Trophoblast cell (in vitro differentiated cells and primary cell): ENCODE data around the gene AZU1.

ENCODE experiments used
- DNase-seq, 2 donors: peaks; one replicate each; pipeline ENCODE4 v3.0.0-alpha.2; 2016
- H2AFZ ChIP-seq: 2 replicates; pipeline ENCODE4 v1.6.1; 2013; ENCODE audit warnings: low read length, moderate library complexity, mild to moderate bottlenecking; ENCODE audit not compliant: insufficient read depth, poor library complexity
- H2AK5ac ChIP-seq: 2 replicates; pipeline ENCODE4 v1.6.1; 2013; ENCODE audit warnings: mild to moderate bottlenecking, low read length
- H2BK120ac ChIP-seq: 2 replicates; pipeline ENCODE4 v1.6.1; 2013; ENCODE audit warnings: low read length, mild to moderate bottlenecking, moderate library complexity; ENCODE audit not compliant: insufficient read depth, poor library complexity
- H2BK12ac ChIP-seq: 2 replicates; pipeline ENCODE4 v1.6.1; 2013; ENCODE audit warnings: mild to moderate bottlenecking, low read length, moderate library complexity
- H2BK5ac ChIP-seq: 2 replicates; pipeline ENCODE4 v1.6.1; 2013; ENCODE audit warnings: low read length, low read depth, moderate library complexity, mild to moderate bottlenecking; ENCODE audit not compliant: poor library complexity
- H3K14ac ChIP-seq: 2 replicates; pipeline ENCODE4 v1.6.1; 2013; ENCODE audit warnings: mild to moderate bottlenecking, low read length
- H3K18ac ChIP-seq: 2 replicates; pipeline ENCODE4 v1.6.1; 2013; ENCODE audit warnings: mild to moderate bottlenecking, low read length
- H3K23ac ChIP-seq: 2 replicates; pipeline ENCODE4 v1.6.1; 2013; ENCODE audit warnings: low read length
- H3K27ac ChIP-seq: 2 replicates; pipeline ENCODE4 v1.5.1; 2013; ENCODE audit warnings: low read depth, mild to moderate bottlenecking, inconsistent platforms, low read length, moderate library complexity
- H3K27me3 ChIP-seq: 2 replicates; pipeline ENCODE4 v1.6.1; 2013; ENCODE audit warnings: inconsistent platforms, mild to moderate bottlenecking, low read length, moderate library complexity; ENCODE audit not compliant: insufficient read depth
- H3K36me3 ChIP-seq, 2 experiments: 1 replicate in 1 of 2; 2 replicates in 1 of 2; pipeline ENCODE4 v1.6.1; 2013; ENCODE audit warnings: low read length in 2 of 2, mild to moderate bottlenecking in 2 of 2, moderate library complexity in 1 of 2; ENCODE audit not compliant: insufficient read depth in 2 of 2, control insufficient read depth in 1 of 2
- H3K4ac ChIP-seq: 2 replicates; pipeline ENCODE4 v1.6.1; 2013; ENCODE audit warnings: low read depth, mild to moderate bottlenecking, low read length, moderate library complexity
- H3K4me1 ChIP-seq, 2 experiments: 1 replicate in 1 of 2; 2 replicates in 1 of 2; pipeline ENCODE4 v1.6.1; 2013; ENCODE audit warnings: low read length in 2 of 2, mild to moderate bottlenecking in 2 of 2, moderate library complexity in 1 of 2; ENCODE audit not compliant: insufficient read depth in 2 of 2, control insufficient read depth in 1 of 2
- H3K4me2 ChIP-seq: 2 replicates; pipeline ENCODE4 v1.6.1; 2013; ENCODE audit warnings: inconsistent platforms, mild to moderate bottlenecking, low read length, moderate library complexity
- H3K4me3 ChIP-seq: 2 replicates; pipeline ENCODE4 v1.5.1; 2013; ENCODE audit warnings: mild to moderate bottlenecking, low read depth, low read length, inconsistent platforms
- H3K79me1 ChIP-seq: one replicate; pipeline ENCODE4 v1.6.1; 2013; ENCODE audit warnings: low read length
- H3K79me2 ChIP-seq: 2 replicates; pipeline ENCODE4 v1.6.1; 2013; ENCODE audit warnings: low read length, mild to moderate bottlenecking; ENCODE audit not compliant: control insufficient read depth, insufficient read depth, poor library complexity
- H3K9ac ChIP-seq: 2 replicates; pipeline ENCODE4 v1.6.1; 2013; ENCODE audit warnings: mild to moderate bottlenecking, low read length
- H3K9me3 ChIP-seq: 2 replicates; pipeline ENCODE4 v1.6.1; 2013; ENCODE audit warnings: low read depth, mild to moderate bottlenecking, control low read depth, inconsistent platforms, low read length; ENCODE audit not compliant: insufficient read depth
- H4K12ac ChIP-seq: 2 replicates; pipeline ENCODE4 v1.6.1; 2013; ENCODE audit warnings: low read depth, mild to moderate bottlenecking, low read length, moderate library complexity
- H4K8ac ChIP-seq: 2 replicates; pipeline ENCODE4 v1.6.1; 2013; ENCODE audit warnings: low read depth, mild to moderate bottlenecking, low read length, moderate library complexity
- H4K91ac ChIP-seq: one replicate; pipeline ENCODE4 v1.6.1; 2013; ENCODE audit warnings: low read depth, mild to moderate bottlenecking, low read length, moderate library complexity
- WGBS: extraction: QIAGEN DNeasy Blood & Tissue Kit; methylation state at CpG from one replicate; pipeline ENCODE4 v1.1.7; 2013; ENCODE audit warnings: missing lambda C conversion rate; ENCODE audit not compliant: insufficient read length, insufficient coverage; ENCODE audit errors: extremely low coverage; 5-methylcytosine and 5-hydroxymethylcytosine counted together

AZU1 gene

DNA sequence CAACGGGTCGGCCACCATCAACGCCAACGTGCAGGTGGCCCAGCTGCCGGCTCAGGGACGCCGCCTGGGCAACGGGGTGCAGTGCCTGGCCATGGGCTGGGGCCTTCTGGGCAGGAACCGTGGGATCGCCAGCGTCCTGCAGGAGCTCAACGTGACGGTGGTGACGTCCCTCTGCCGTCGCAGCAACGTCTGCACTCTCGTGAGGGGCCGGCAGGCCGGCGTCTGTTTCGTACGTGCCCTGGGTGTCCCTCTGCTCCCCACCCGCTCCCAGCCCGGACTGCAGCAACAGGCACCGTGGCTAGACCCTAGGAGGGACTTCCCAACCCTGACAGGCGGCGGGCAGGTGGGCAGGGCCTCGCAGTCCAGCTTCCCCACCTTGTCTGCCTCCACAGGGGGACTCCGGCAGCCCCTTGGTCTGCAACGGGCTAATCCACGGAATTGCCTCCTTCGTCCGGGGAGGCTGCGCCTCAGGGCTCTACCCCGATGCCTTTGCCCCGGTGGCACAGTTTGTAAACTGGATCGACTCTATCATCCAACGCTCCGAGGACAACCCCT lies 28.0 kb downstream of the AZU1 start:
- no CpG with 5 or more reads among the region's 40 CpGs for WGBS
- DNase-seq = no peak

DNA sequence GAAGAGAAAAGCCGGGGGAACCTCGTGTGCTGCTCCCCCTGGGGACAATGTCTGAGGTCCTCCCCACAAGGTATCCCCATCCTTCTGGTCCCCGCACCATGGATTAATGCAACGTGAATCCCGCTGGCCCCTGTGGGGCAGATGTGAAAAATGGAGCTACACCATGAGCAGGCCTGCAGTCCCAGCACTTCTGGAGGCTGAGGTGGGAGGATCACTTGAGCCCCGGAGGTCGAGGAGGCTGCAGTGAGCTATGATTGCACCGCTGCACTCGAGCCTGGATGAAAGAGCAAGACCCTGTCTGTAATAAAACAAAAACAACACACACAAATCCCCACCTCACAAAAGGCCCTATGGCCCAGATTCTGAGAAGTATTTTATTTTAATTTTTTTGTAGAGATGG lies 30.6 kb downstream of the AZU1 start:
- Histone ChIP-seq H2BK5ac (no peak overlapping the region), H3K4me3 (no peak overlapping the region), H3K9me3 (peaks cover 16% of the 10 kb centered on the region), H3K36me3 (no peaks in the 10 kb centered on the region), H4K12ac (no peak overlapping the region), H3K9ac (no peak overlapping the region), H4K91ac (no peak overlapping the region), H3K4me2 (no peak overlapping the region), H2BK120ac (no peak overlapping the region), H2AFZ (no peak overlapping the region), H3K18ac (no peak overlapping the region), H3K79me1 (no peaks in the 10 kb centered on the region), H2BK12ac (no peak overlapping the region), H3K27ac (no peak overlapping the region), H3K23ac (no peak overlapping the region), H3K27me3 (peaks cover 11% of the 10 kb centered on the region), H3K14ac (no peak overlapping the region), H3K4me1 (peaks cover 4 to 9% of the 10 kb centered on the region in 2 experiments), H2AK5ac (no peak overlapping the region), H3K79me2 (no peaks in the 10 kb centered on the region), H4K8ac (no peak overlapping the region), H3K4ac (no peak overlapping the region)
- no CpG with 5 or more reads among the region's 9 CpGs for WGBS
- no peak for DNase-seq

More for the DNA sequence above, 28.0 kb downstream of the AZU1 start:
- Histone ChIP-seq H4K8ac (no peak overlapping the region), H3K4me3 (no peak overlapping the region), H2BK12ac (no peak overlapping the region), H2AK5ac (no peak overlapping the region), H3K79me1 (no peaks in the 10 kb centered on the region), H3K9ac (no peak overlapping the region), H3K4me1 (peaks cover 3 to 5% of the 10 kb centered on the region in 2 experiments), H3K14ac (no peak overlapping the region), H3K79me2 (no peaks in the 10 kb centered on the region), H3K4ac (no peak overlapping the region), H3K27ac (no peak overlapping the region), H2BK120ac (no peak overlapping the region), H3K18ac (no peak overlapping the region), H4K12ac (no peak overlapping the region), H3K27me3 (peaks cover 3% of the 10 kb centered on the region), H4K91ac (no peak overlapping the region), H3K9me3 (peaks cover 5% of the 10 kb centered on the region), H3K36me3 (no peaks in the 10 kb centered on the region), H3K23ac (no peak overlapping the region), H2AFZ (no peak overlapping the region), H3K4me2 (no peak overlapping the region), H2BK5ac (no peak overlapping the region)

DNA sequence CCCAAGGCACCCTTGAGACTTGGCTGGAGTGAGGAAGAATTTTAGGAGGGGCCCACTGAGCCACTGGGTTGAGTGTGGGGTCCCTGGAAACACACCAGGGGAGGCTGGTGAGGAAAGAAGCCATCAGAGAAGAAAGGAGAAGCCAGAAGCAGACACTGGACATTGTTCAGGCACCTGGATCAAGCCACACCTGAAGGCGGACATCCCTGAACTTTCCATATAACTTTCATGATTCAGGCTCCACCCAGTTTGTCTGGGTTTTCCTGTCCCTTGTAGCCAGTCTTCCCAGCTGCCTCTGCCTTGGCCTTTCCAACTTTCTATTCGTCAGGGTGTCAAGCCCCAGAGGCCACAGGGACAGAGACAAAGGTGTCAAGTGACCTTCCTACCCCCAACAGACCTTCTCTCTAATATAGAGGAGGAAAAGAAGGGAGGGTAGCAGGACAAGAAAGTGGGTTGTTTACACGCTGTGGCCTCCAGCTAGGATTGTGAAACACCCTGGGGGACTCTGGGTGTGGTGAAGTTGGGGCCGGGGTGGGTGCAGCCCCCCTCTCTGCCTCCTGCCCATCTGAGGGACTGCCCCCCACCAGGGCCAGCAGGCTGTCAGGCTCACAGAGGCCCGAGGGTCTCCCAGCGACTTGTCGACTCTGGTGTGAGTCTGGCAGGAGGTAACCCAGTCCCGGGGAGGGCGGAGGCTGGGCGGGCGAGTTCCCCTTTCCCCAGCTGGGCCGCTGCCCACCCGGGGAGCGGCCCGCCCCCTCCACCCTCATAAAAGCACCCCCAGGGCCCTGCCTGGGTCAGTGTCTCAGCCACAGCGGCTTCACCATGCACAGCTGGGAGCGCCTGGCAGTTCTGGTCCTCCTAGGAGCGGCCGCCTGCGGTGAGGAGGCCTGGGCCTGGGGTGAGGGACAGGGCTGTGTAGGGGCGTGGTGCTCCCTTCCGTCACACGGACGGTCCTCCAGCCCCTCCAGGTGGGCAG lies 31.5 kb downstream of the AZU1 start, which contains the start of gene CFD:
TSS of gene CFD (plus strand) at position 797 of the 976 bp plus-strand sequence. CDS start at position 823, 26 bp downstream.
- DNase-seq = no peak
- Histone ChIP-seq H2BK120ac (no peak within 1 kb of the TSS), H3K27me3 (peaks cover 11% of the 10 kb centered on the region), H3K79me2 (no peaks in the 10 kb centered on the region), H4K12ac (no peak within 1 kb of the TSS), H2BK12ac (no peak within 1 kb of the TSS), H2AFZ (peak within 1 kb of the TSS; percentile 27), H4K91ac (no peak within 1 kb of the TSS), H3K4me2 (peak within 1 kb of the TSS; percentile 47), H3K4ac (no peak within 1 kb of the TSS), H3K36me3 (no peaks in the 10 kb centered on the region), H3K27ac (no peak within 1 kb of the TSS), H3K18ac (no peak within 1 kb of the TSS), H2BK5ac (no peak within 1 kb of the TSS), H3K9ac (no peak within 1 kb of the TSS), H2AK5ac (no peak within 1 kb of the TSS), H3K4me1 (peaks cover 4 to 9% of the 10 kb centered on the region in 2 experiments), H3K4me3 (peak within 1 kb of the TSS; percentile 46), H3K23ac (no peak within 1 kb of the TSS), H4K8ac (no peak within 1 kb of the TSS), H3K9me3 (peaks cover 16% of the 10 kb centered on the region), H3K79me1 (no peaks in the 10 kb centered on the region), H3K14ac (no peak within 1 kb of the TSS)
- WGBS = no CpG with 5 or more reads among the region's 24 CpGs

DNA sequence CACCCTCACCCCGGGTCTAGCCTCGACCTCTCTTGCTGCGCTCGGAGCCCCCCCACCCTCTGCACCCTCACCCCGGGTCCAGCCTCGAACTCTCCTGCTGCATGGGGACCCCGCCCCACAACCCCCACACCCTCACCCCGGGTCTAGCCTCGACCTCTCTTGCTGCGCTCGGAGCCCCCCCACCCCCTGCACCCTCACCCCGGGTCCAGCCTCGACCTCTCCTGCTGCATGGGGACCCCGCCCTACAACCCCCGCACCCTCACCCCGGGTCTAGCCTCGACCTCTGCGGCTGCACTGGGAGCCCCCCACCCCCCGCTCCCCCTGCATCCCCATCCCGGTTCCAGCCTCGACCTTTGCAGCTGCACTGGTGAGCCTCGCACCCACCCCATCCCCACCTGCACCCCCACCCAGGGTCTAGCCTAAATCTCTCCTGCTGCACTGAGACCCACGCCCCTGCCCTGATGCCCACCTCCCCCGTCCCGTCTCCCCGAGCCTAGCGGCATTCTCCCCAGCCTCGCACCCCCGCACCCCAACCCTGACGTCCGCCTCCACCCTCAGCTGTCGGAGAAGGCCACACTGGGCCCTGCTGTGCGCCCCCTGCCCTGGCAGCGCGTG lies 33.6 kb downstream of the AZU1 start:
- no peak overlapping the region for H2AK5ac ChIP-seq
- H3K4ac ChIP-seq = no peak overlapping the region
- H3K36me3 ChIP-seq = no peaks in the 10 kb centered on the region
- H3K4me1 ChIP-seq = peaks cover 4 to 9% of the 10 kb centered on the region in 2 experiments
- H2AFZ ChIP-seq = no peak overlapping the region
- H2BK5ac ChIP-seq = no peak overlapping the region
- no peaks in the 10 kb centered on the region for H3K79me2 ChIP-seq
- no peak overlapping the region for H3K4me2 ChIP-seq
- H3K27ac ChIP-seq = no peak overlapping the region
- H4K8ac ChIP-seq = no peak overlapping the region
- no peaks in the 10 kb centered on the region for H3K79me1 ChIP-seq
- H3K14ac ChIP-seq = no peak overlapping the region
- H3K18ac ChIP-seq = no peak overlapping the region
- no peak overlapping the region for H3K4me3 ChIP-seq
- H2BK12ac ChIP-seq = no peak overlapping the region
- H4K12ac ChIP-seq = no peak overlapping the region
- no peak overlapping the region for H3K23ac ChIP-seq
- no CpG with 5 or more reads among the region's 35 CpGs for WGBS
- H3K27me3 ChIP-seq = peaks cover 11% of the 10 kb centered on the region
- H2BK120ac ChIP-seq = no peak overlapping the region
- H4K91ac ChIP-seq = no peak overlapping the region
- no peak overlapping the region for H3K9ac ChIP-seq
- DNase-seq = no peak
- peaks cover 16% of the 10 kb centered on the region for H3K9me3 ChIP-seq
